GM21619 (cell line): Measurements from ENCODE around the gene PSMC3.

Experiments used
- ATAC-seq: cut with Tn5 transposase; IDR thresholded peaks from one replicate; pipeline ENCODE4 v1.9.1; 2021; ENCODE audit not compliant: unreplicated experiment

PSMC3 gene

GRCh38 chr11:47443028-47443700 lies 16.9 kb upstream of the PSMC3 start:
- no peak for ATAC-seq

- ATAC-seq, result no peak
Measured at GRCh38 chr11:47442514-47442913, 16.3 kb upstream of the PSMC3 start.

- no peak for ATAC-seq
Measured at GRCh38 chr11:47441421-47441820, 15.2 kb upstream of the PSMC3 start.

GRCh38 chr11:47440054-47440476 lies 13.8 kb upstream of the PSMC3 start:
- no peak for ATAC-seq

GRCh38 chr11:47438721-47439120 lies 12.5 kb upstream of the PSMC3 start:
- no peak for ATAC-seq

GRCh38 chr11:47437746-47438418 lies 11.6 kb upstream of the PSMC3 start:
- ATAC-seq, result no peak

- ATAC-seq, result no peak
Measured at GRCh38 chr11:47437218-47437745, 11.0 kb upstream of the PSMC3 start.

- no peak for ATAC-seq
Measured at GRCh38 chr11:47436726-47437125, 10.5 kb upstream of the PSMC3 start.

- ATAC-seq, result no peak
Measured at GRCh38 chr11:47435687-47436086, 9.4 kb upstream of the PSMC3 start.

- ATAC-seq, result no peak
Measured at GRCh38 chr11:47434011-47434786, 8.0 kb upstream of the PSMC3 start.

GRCh38 chr11:47433157-47433556 lies 6.9 kb upstream of the PSMC3 start:
- no peak for ATAC-seq

- ATAC-seq, result no peak
Measured at GRCh38 chr11:47431356-47432083, 5.3 kb upstream of the PSMC3 start.

GRCh38 chr11:47430524-47430923 lies 4.3 kb upstream of the PSMC3 start:
- ATAC-seq, result no peak

- no peak for ATAC-seq
Measured at GRCh38 chr11:47425611-47426010, 628 bp downstream of the PSMC3 start.

GRCh38 chr11:47418454-47419259 lies 7.6 kb downstream of the PSMC3 start:
- ATAC-seq, result no peak

GRCh38 chr11:47417712-47418111 lies 8.5 kb downstream of the PSMC3 start:
- no peak for ATAC-seq

- no peak for ATAC-seq
Measured at GRCh38 chr11:47415949-47416472, 10.2 kb downstream of the PSMC3 start.

GRCh38 chr11:47415091-47415854 lies 11.0 kb downstream of the PSMC3 start:
- ATAC-seq, result no peak

- no peak for ATAC-seq
Measured at GRCh38 chr11:47414685-47415070, 11.6 kb downstream of the PSMC3 start.
